OCI-LY7 (cell line): ENCODE data around the gene RIMBP2.

Source experiments
- EZH2phosphoT487 ChIP-seq: fragments of 200-600 bp; sonication (generic); IDR thresholded peaks from 2 replicates; pipeline ENCODE4 v1.6.1; 2018; ENCODE audit warnings: low read depth, borderline replicate concordance, mild to moderate bottlenecking, mixed run types, antibody characterized with exemption, low read length, moderate library complexity, mixed read lengths
- TF ChIP-seq, protein P1 (sequence below): fragments of 200-600 bp; sonication (generic); conservative IDR thresholded peaks from 2 replicates; pipeline ENCODE4 v1.5.1; 2014; ENCODE audit warnings: mild to moderate bottlenecking, antibody characterized with exemption, low read length, moderate library complexity, mixed read lengths

DNA sequence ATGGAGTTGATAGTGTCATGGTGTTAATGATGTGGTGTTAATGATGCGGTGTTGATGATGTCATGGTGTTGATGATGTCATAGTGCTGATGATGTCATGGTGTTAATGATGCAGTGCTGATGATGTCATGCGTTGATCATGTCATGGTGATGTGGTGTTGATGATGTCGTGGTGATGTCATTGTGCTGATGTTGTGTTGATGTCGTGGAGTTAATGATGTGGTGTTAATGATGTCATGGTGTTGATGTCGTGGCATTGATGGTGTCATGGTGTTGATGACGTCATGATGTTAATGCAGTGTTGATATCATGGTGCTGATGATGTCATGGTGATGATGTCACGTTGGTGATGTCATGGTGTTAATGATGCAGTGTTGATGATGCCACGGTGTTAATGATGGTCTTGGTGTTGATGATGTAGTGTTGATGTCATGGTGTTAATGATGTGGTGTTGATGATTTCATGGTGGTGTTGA, 49.1 kb upstream of the RIMBP2 start:
- TF ChIP-seq, protein P1, sequence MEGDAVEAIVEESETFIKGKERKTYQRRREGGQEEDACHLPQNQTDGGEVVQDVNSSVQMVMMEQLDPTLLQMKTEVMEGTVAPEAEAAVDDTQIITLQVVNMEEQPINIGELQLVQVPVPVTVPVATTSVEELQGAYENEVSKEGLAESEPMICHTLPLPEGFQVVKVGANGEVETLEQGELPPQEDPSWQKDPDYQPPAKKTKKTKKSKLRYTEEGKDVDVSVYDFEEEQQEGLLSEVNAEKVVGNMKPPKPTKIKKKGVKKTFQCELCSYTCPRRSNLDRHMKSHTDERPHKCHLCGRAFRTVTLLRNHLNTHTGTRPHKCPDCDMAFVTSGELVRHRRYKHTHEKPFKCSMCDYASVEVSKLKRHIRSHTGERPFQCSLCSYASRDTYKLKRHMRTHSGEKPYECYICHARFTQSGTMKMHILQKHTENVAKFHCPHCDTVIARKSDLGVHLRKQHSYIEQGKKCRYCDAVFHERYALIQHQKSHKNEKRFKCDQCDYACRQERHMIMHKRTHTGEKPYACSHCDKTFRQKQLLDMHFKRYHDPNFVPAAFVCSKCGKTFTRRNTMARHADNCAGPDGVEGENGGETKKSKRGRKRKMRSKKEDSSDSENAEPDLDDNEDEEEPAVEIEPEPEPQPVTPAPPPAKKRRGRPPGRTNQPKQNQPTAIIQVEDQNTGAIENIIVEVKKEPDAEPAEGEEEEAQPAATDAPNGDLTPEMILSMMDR: no peak
- no peak for TF ChIP-seq EZH2phosphoT487
